Skeletal muscle cell (primary cell): ENCODE measurements around the gene USP6NL.

Experiments used
- DNase-seq: peaks from one replicate; pipeline ENCODE4 v3.0.0-alpha.2; 2010; ENCODE audit warnings: low read depth
- H3K4me3 ChIP-seq: 2 replicates; pipeline ENCODE4 v1.5.1; 2011; ENCODE audit warnings: low read depth, mild to moderate bottlenecking, control low read depth, low read length, moderate library complexity

The USP6NL gene

DNA sequence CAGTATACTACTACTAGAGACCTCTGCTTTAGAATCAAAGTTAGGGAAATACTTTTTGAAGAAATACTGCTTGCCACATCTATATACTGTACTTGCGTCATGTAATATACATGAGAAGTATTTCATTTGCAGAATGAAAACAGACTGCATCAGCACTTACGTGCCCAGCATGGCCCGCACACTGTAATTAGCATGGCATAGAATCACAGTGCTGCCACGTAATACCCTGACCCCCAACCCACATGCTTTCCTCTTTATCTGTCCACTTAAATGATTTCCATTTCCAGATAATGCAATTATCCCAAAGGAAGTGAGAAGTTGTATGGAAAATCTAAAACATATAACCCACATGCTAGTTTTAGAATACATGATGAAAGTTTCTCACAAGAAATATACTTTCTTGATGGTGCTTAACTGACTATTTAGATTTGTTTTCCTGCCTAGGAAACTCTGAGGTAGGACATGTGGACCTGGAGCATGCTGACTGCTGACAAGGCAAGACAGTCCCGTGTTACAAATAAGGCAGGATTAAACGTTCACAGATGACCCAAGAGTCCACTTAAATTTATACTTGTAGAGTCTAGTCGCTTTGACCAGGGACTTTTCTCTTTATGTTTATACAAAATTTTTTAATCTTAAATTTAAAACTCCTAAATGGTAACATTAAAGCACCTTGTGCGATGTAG, 12.6 kb downstream of the USP6NL start:
- no peak overlapping the region for H3K4me3 ChIP-seq
- no peak for DNase-seq

DNA sequence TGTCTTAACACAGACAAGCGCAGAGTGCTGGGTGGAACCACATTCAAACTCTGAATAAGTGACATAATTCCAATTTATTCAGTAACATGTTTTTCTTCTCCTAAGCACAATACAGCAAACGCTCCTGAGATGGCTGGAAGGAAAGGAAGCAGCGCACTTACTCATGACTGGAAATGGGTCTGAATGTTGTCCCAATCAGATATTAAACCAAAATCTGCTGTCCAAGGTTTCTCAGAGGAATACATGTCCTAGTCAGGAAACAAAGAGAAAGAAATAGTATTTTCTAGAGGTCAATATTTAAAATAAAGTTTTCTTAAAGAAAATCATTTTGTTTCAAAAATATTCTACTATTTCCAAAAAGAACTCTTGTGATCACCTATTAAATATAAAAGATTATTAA, 14.0 kb downstream of the USP6NL start:
- H3K4me3 ChIP-seq, result no peak overlapping the region
- no peak for DNase-seq

DNA sequence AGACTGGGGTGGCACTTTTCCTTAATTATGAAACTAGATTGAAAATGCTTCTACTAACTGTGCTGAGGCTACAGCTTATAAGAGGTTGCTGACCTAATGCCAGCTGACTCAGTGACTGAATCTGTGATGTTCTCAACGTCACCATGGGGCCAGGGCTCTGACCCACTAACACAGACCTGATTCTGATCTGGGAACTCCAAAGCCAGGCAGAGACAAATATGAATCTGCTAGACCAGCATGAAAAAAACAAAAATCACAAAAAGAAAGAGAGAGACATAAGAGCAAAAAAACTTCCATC, 16.1 kb downstream of the USP6NL start:
- DNase-seq, result peak; percentile 31
- no peak overlapping the region for H3K4me3 ChIP-seq

DNA sequence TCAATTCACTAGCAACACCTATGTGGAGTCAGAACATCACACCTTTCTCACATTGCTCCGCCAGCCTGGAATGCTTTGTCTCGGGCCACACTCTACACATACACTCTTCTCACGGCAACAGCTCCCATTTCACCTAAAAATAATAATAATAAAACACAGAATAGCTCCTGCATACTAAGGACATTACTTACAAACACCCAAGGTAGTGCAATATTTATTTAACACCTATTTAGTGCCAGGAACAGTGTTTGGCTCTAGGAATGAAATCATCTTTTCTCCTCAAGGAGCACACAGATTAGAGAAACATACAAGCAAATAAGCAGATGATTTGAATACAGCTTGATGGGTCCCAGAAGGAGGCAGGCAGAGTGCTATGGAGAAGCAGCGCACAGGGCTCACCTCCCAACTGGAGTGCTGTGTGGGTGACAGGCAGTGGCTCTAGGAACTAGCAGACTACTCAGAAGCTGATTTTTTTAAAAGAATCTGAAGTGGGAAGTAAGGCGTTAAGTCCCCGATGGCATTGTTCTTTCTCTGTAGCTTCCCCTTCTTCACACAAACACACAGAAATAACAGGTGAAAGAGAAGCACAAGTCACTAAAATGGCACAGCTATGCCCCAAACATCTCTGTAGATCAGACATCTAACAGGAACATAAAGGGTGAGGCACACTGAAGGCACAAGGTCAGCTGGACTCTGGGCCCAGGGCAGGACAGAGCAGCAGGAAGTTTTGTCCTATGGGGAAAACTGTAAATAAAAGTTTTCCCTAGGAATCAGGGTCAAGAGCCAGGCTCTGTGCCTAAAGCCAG, 16.7 kb downstream of the USP6NL start:
- no peak overlapping the region for H3K4me3 ChIP-seq
- no peak for DNase-seq

DNA sequence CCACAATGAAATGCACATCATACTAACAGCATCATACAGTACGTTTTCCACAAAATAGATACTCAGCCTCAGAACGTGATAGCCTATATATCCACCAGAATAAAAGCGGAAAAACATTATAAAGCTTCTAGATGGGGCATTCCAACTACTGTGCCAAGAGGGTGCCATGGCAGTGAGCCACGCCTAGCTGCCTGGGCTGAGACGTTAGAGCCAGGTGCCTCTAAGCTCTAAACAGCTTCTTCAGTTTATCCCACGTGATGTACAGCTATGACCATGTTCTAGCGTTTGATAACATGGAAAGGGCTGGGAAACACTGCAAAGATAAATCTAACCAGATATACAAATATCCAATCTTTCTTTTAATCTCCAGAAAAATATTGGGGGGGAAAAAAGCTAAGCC, 17.8 kb downstream of the USP6NL start:
- no peak for DNase-seq
- no peak overlapping the region for H3K4me3 ChIP-seq

DNA sequence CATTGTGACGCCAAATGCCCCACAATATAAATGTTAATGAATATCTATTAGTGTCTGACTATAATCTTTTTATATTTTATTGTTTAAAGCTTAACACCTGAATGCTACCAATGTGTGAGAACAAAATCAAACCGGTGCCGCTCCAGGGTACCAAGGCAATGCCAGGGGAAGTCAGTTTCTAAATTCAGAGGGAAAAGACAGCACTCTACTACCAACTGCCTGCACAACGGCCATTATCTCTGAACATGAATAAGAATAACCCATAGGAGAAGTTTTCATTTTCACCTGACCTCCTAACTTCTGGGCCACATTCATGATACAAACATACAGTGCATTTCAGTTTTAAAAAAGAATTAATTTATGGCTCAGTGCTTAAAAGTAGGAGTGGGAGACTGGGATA, 21.7 kb downstream of the USP6NL start:
- DNase-seq, result no peak
- no peak overlapping the region for H3K4me3 ChIP-seq

DNA sequence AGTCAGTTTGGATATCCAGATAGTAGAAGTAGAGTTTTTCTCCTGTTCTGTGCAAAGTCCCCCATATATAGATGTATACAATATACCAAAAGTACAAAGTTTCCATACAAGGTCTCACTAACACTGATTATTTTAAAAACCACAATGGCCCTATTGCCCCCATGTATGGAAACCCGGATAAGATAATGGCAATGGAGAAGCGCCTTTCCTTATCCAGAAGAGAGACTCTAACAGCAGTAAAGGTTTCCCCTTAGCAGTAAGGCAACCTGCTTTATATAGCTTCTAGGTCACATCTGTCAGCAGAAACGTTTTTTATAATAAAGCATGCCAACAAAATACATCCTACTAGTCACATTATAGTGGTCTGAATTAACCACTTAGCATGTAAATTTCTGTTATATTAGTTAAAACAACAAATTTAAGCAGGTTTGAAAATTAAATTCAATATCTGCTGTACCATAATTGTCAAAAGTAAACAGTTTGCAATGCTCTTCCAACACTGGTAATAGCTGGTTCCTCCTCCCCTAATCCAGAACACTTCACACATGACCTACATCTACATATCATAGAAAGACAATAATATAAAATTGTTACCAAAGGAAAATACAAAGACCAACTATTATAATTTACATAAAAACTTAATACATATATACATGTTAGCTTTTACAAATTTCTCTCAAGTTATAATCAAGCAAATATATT, 22.4 kb downstream of the USP6NL start:
- H3K4me3 ChIP-seq, result no peak overlapping the region
- DNase-seq, result no peak

DNA sequence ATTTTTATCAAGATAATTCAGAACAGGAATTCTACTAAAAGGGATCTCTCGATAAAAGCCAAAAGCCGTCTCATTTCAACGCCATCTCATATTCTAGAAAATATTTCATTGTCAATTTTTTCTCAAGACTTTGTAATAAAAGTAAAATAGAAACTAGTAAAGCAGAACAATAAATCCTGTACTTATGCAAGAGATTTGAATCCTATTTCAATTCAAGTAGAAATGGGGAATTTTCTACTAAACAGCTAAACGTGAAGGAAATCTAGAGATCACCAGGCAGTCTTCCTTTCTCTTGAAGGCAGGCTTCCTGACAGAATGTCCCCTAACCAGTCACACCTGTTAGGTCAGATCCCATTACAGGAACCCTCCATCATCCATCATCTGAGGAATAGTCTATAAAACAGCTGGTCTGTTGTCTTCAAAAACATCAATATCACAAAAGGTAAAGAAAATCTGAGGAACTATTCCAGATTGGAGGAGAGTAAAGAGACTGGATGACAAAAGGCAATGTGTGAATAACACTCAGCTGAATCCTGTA, 23.7 kb downstream of the USP6NL start:
- no peak for DNase-seq
- no peak overlapping the region for H3K4me3 ChIP-seq

DNA sequence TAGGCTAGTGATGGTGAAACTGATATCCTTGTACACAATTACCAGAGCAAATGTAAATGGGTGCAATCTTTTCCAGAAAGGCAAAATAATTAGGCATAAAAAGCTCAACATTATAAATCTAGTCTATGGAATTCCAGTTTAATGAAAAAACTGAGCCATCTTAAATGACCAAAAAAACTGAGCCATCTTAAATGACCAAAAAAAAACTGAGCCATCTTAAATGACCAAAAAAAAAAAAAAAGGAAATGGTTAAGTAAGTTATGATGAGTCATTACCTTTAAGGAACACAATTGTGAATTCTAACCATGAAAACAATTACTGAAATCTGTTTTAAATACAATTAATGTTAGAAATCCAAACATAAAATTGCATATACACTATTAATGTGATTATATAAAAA, 25.3 kb downstream of the USP6NL start:
- DNase-seq, result no peak
- no peak overlapping the region for H3K4me3 ChIP-seq

DNA sequence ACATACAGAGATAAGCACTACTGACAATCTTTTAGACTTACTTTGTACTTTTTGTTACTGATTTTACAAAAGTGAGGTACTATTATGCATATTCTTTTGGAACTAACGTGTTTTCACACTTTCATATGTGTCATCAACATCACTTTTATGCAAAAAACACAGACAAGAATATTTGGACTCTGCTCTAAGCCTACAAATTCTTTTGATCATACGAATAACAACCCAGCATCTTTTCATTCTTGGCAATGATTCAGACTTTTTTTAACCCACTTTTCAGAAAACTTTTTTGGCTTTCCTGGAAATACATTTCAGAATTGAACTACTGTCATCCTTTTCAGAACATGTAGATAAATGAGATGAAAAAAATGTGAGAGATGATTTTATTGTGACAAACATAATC, 30.2 kb downstream of the USP6NL start:
- H3K4me3 ChIP-seq, result no peak overlapping the region
- no peak for DNase-seq

DNA sequence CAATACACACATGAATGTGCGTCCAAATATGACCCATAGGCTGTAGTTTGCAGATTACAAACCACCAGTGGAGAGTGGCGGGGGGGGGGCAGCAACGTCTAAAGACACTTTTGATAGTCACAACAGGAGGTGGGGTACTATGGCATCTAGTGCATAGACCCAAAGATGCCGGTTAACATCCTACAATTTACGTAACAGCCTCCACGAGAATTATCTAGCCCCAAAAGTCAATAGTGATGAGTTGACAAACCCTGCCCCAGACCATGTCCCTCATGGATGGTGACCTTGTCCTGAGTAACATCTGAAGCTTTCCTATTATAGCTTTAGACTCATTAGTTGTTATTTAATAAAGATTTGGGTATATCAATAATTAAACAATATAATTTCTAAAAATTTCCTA, 31.6 kb downstream of the USP6NL start:
- DNase-seq, result no peak
- no peak overlapping the region for H3K4me3 ChIP-seq

DNA sequence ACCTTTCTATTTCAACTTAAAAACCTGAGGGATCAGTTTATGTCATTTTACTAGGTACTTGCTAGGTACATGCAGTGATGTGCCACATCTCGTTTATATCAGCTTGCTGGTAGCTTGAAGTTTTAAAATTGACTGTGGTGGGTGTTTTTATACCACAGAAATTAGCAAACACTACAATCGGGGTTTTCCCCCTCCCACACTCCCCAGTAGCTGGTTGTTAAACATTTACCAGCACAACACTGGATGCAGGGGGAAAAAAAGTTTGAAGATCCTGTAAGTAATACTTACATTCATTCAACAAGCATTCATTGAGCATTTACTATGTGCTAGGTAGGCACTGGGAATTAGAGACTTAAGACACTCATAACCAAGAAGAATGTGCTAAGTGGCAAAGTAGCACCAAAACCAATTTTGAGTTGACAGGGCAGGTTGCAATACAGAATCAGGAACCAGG, 32.6 kb downstream of the USP6NL start:
- H3K4me3 ChIP-seq, result no peak overlapping the region
- no peak for DNase-seq

DNA sequence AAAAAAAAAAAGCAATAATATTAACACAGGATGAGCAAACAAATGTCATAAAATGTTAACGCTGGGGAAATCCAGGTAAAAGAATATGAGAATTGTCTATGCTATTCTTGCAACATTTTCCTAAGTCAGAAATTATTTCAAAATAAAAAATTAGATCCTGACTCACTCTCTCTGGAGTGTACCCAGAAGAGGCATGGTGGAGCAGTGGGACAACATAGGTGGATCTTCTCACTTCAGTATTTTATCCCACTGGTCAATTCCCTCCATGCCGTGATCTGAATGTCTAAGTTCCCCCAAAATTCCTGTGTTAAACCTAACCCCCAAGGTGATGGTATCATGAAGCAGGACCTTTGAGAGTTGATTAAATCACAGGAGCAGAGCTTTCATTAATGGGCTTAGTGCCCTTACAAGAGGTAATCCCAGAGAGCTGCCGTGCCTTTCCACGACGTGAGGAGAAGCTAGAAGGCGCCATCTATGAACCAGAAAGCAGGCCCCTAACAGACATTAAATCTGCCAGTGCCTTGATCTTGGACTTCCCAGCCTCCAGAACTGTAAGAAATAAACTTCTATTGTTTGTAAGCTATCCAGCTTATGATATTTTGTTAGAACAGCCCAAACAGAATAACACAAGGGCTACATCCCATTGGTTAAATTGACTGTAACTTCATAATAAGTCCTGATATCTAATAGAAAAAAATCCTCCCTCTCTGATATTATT, 35.2 kb downstream of the USP6NL start:
- DNase-seq, result no peak
- no peak overlapping the region for H3K4me3 ChIP-seq

DNA sequence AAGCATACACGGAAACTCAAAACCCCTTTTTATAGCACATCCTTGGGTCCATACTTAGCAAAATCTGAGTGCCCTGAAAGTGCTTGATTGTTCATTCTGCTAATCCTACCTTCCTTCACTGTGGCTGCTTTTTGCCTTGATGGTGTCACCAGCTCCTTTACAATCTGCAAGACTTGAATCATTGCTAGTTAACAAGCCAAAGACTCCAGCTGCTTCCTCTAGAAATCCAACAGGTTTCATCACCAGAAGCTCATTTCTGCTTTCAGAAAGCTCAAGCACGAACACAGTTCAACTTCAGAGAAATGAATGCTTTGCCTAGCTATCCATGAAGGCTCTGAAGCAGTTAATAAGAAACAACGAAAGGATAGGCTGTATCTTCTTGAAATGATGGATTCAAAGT, 38.0 kb downstream of the USP6NL start:
- peak; percentile 31 for DNase-seq
- no peak overlapping the region for H3K4me3 ChIP-seq

DNA sequence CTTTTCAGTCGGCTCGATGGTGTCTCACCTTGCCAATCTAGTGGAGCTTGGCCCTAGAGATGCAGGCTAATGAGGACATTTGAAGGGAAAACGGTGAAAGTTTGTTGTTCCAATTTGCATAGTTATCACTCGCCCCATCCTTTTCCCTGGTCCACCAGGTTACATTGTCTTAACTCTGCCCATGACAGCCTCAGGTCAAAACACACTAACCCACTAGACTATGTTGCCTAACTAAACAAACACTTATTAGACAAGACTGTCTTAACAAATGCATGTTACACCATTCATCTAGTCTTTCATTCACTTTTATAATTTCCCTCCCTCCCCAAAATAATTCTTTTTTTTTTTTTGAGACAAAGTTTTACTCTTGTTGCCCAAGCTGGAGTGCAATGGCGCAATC, 40.7 kb downstream of the USP6NL start:
- no peak overlapping the region for H3K4me3 ChIP-seq
- no peak for DNase-seq

DNA sequence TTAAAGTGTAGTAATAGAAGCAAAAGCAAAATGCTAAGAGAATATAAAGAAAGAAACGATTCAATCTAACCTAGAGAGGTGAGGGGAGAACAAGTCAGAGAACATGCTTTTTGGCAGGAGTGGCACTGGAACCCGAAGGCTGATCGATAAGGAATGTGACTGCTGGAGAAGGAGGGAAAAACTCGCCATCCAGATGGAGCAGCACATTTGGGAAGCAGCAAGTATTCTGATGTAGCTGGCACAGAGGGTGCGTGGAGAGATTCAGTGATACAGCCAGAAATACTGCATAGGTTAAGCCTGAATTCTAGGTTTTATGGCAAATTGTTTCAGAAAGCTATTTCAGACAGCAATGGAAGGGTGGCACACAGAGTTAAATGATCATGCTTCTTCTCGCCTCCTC, 42.0 kb downstream of the USP6NL start:
- DNase-seq, result no peak
- H3K4me3 ChIP-seq, result no peak overlapping the region

DNA sequence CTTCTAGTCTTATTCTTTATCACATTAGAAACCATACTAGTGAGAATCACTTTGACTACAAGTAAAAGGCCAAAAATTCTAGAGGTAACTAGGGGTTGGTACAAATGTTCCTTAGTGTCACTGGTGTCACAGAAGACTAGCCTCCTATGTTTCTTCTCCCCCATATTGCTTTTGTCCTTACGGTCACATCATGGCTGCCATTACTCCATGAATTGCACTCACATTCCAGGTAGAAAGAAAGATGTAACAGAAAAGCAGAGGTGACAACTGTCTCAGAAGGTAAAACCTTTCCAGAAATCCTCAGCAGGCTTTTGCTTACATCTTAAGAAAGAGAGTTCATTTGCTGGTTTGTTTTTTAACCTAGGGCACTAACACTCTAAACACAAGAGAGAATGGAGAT, 42.9 kb downstream of the USP6NL start:
- no peak overlapping the region for H3K4me3 ChIP-seq

DNA sequence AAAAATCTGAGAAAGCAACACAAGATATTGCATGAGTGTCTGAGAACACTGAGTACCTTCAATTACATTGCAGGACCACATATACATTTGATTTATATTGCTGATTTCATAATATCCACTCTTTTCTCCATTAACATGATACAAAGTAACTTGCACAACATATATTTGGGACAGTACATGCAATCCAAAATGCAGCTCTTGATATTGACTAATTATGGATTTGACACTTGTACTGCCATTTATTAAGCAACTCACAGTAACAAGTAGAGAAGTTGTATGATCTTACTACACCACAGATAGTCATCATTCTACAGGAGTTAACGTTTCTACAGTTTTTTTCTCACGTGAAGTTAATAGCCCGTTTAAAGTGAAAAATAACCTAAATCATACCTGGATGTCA, 46.7 kb downstream of the USP6NL start:
- no peak for DNase-seq
- no peak overlapping the region for H3K4me3 ChIP-seq

More for the DNA sequence above, 42.9 kb downstream of the USP6NL start:
- no peak for DNase-seq

DNA sequence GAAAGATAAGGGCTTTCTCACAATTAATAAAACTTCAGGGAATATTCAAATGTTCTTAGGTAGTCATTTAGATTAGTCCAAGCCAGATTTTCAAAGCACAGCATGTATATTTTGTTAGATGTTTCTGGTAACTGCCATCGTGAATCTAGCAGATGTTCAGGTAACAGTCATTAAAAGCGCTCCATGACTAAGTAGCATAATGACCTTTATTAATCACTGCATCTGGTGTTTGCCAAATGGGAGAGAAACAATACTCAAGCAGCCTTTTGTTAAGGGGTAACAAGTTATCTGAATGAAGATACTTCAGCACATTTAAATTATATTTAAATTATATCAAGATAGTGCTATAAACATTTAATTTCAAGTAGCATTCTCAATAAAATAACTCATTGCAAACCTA, 47.5 kb downstream of the USP6NL start:
- DNase-seq, result no peak
- H3K4me3 ChIP-seq, result no peak overlapping the region

DNA sequence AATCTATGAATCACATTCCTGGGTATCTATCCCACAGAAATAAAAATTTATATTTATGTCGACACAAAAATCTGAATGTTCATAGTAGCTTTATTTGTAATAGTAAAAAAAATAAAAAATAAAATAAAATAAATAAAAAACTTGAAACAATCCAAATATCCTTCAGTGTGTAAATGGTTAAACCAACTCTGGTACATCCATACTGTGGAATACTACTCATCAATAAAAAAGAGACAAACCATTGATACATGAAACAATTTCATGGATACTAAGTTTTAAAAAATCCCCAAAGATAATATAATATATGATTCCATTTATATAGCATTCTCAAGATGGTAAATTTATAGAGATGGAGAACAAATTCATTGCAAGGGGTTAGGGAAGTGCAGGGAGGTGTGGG, 48.6 kb downstream of the USP6NL start:
- no peak for DNase-seq
- H3K4me3 ChIP-seq, result no peak overlapping the region
